Cardiac fibroblast (primary cell): ENCODE measurements around the gene MEG3.

ENCODE experiments used
- DNase-seq, 2 donors: peaks; one replicate each; pipeline versions ENCODE4 v3.0.0 to v3.0.0-alpha.2; 2010; ENCODE audit warnings: low read depth in 2 of 2
- H3K4me3 ChIP-seq, 2 donors: replicated peaks in 1 of 2; 1 replicate in 1 of 2; 2 replicates in 1 of 2; pipeline ENCODE4 v1.5.1; 2011; ENCODE audit warnings: low read depth in 2 of 2, low read length in 2 of 2, mild to moderate bottlenecking in 2 of 2, moderate library complexity in 1 of 2
- CTCF ChIP-seq: IDR thresholded peaks from one replicate; pipeline ENCODE4 v1.5.1; 2011; ENCODE audit warnings: low read depth, mild to moderate bottlenecking, low read length, inconsistent platforms

MEG3 gene

GRCh38 chr14:100895411-100895810 is 69.5 kb downstream of the MEG3 start:
- DNase-seq: no peak
- no peak for TF ChIP-seq CTCF

DNA sequence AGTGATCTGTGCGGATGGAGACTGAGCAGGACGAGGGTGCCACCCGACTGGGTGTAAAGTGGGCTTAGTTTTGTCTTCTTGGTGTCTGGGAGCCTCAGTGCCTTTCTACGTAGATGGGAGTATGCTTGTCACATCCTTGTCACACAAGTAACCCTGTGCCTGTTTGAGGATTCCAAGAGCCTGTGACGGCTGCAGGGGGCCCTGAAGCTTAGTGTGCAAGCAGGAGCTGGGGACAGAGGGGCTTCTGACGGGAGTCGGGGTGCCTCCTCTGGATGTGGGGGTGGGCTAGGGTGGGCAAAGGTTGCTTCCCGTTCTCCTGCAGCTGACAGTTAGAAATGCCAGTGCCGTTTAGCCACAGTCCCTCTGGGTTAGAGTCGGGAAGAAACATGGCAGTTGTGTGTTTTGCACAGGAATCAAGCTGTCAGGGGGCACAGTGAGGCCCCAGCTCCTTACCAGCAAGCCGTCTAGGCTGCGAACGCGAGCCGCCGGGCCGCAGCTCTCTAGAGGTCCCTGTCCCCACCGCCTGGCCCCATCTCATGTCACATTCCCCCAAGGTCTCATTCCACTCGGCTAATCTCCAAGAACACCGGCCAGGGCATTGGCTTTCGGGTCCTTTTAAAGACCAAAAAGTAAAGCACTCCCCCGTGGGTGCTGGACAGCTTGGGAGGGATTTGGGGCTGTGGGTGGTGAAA is 70.6 kb downstream of the MEG3 start:
- TF ChIP-seq CTCF: no peak
- no peak overlapping the region for H3K4me3 ChIP-seq
- DNase-seq: no peak

More at GRCh38 chr14:100895411-100895810, 69.5 kb downstream of the MEG3 start:
- H3K4me3 ChIP-seq: no peak overlapping the region

- TF ChIP-seq CTCF: no peak
- DNase-seq: no peak
- H3K4me3 ChIP-seq: no peak overlapping the region
These were observed 72.5 kb downstream of the MEG3 start for GRCh38 chr14:100898465-100898864.

- TF ChIP-seq CTCF: no peak
- no peak for DNase-seq
- no peak overlapping the region for H3K4me3 ChIP-seq
These were observed 73.3 kb downstream of the MEG3 start for GRCh38 chr14:100898935-100899883.

DNA sequence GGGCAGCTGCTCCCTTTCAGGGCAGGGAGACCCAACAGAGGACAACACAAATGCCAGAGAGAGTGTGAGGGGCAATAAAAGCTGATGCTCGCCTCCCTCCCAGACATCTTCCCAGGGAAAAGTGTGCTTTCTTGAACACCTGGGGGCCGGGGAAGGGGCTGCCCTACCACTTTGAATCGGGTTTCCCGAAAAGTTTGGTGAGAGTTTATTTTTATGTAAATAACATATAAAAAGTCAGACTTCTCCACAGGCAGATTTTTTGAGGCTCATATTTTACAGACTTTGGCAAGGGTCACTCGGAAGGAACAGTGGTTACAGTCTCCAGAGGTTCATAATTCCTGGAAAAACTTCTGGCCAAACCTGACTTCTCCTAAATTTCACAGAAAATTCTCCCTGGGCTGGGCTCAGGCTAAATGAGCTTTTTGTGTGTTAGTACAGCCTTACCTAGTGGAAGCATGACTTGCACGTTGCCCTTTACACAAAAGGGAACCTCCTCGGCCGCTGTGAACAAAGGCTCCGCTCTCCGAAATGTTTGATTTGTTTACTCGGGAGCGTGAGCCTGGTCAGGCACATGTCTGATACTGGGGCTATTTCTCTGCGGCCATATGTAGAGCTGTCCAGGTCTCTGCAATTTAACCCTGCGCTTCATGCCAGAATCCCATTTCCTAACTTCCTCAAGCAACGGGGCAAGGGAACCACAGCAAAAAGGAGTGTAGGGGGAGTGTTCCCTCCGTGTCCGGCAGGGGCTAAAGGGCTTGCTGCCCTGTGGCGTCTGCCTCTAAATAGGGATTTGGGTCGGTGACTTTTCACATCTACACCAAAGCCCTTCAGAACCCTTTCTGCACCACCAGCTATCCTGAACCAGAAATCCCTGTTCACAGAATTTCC is 74.2 kb downstream of the MEG3 start:
- H3K4me3 ChIP-seq: no peak overlapping the region
- DNase-seq: no peak
- no peak for TF ChIP-seq CTCF

GRCh38 chr14:100900837-100901390 is 75.0 kb downstream of the MEG3 start:
- no peak for DNase-seq
- TF ChIP-seq CTCF: no peak
- no peak overlapping the region for H3K4me3 ChIP-seq
